SKM-1 treated with dmso at 0.1 percent for 144 hours (cell line): ENCODE data around the gene CDK4.
"Not testable (repeated sequence)": the region's sequence is repeated elsewhere in the genome, so short reads cannot be mapped to it uniquely, and the experiment has no call there.

ENCODE experiments used
- DNase-seq: peaks from one replicate; lab custom pipeline; 2025; ENCODE audit not compliant: unreplicated experiment; lab: John Stamatoyannopoulos, UW

The CDK4 gene

DNA sequence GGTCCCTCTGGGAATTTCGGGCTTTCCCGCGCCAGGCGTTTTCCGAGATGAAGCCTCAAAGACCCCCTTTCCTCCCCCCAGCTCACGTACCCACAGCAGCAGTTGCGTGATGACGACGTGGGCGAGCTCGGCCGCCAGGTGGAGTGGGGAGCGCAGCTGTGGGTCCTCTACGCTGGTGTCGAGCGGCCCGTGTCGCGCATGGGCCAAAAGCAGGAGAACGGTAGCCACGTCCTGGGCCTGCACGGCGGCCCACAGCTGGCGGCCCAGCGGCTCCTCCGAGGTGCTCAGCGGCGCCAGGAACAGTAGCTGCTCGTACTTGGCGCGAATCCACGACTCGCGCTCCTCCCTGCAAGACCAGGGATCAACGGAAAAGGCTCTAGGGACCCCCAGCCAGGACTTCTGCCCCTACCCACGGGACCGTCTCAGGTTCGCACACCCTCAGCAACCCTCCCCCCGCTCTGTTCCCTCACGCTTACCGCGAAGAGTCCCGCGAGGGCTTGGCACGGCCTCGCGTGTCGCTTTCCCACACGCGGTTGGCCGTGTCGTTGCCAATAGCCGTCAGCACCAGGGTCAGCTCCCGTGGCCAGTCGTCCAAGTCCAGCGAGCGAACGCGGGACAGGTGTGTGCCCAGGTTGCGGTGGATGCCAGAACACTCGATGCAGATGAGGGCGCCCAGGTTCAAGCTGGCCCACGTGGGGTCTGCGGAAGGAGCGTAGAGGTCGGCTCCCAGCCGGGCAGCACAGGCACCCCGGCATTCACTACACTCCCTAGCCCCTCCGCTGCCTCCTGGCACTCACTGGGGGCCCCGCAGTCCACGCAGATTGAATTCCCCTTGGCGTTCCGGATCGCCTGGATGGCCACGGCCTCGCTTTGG lies 25.0 kb downstream of the CDK4 start:
- DNase-seq: no peak

DNA sequence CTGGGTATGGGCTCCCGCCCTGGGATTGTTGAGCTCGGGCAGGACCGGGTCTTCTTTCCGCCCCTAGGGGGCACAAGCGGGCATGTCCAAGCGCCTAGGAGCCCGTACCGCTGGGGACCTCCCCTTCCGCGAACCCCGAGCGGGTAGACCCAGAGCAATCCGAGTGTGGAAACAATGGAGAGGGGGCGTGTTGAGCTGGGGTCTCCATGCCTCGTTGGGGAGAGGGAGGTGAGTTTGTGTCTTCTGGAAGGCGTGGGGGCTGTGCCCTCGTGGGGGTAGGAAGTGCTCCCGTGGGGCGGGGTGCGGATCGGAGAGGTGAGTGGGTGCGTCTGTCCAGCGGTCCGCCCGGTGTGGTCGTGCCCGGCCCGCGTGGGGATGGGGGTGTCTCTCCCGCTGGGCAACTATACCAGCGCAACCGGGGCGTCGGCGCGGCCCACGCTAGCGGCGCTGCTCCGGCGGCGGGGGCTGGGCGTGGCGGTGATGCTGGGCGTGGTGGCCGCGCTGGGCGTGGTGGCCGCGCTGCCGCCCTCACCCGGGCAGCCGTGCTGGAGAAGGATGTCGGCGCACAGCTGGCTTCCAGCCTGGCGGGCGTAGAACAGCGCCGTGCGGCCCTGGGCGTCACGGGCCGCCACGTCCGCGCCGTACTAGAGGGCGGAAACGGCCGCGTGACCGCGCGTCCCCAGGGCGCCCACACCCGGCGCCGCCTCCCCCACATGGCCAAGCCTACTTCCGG lies 25.8 kb downstream of the CDK4 start:
- no peak for DNase-seq

DNA sequence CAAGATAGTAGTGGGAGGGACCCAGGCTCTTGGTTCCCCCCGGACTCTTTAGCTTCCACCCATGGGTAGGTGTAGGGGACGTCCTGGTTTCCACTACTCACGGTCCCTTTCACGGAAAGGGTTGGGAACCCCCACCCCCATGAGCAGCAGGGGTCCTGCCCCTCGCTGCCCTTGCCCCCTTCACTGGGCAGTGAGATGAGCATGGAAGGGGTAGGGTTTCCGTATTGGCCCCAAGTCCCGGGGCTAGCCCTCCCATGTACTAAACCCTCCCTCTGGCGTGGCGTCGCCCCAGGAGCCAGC lies 26.3 kb downstream of the CDK4 start:
- no peak for DNase-seq

DNA sequence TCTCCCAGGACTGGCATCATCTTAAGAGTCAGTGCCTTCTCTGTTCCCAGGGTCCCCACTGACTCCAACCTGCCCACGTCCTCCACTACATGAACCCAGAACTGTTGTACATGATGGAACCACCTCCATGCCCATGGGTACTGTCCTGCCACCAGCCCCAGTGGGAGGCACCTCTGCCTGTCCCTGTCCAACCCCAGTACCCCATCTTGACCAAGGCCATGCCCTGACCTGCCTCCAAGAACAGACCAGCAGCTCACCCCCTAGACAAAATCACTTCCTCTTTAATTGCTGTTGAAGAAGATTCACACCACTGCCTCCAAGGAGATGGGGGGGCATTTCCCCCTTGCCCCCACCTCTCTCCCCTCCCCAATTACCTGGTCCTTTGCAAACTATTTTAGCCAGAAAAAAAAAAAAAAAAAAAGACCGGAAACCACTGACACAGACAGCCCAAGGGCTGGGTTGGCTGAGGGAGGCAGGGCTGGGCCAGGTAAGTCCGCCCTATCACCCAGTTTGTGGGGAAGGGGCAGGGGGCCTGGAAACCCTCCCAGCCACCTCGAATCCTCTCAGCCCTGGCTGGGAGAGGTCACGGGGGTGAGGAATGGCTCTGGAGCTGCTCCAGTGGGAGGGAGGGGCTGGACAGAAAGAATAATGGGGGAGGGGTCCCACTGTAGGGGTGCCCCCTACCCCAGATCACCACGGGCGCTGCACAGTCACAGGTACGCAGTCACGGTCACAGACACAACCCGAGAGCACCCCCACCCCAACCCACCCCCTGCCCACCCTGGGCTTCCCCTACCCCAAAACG lies 27.0 kb downstream of the CDK4 start:
- DNase-seq: no peak

DNA sequence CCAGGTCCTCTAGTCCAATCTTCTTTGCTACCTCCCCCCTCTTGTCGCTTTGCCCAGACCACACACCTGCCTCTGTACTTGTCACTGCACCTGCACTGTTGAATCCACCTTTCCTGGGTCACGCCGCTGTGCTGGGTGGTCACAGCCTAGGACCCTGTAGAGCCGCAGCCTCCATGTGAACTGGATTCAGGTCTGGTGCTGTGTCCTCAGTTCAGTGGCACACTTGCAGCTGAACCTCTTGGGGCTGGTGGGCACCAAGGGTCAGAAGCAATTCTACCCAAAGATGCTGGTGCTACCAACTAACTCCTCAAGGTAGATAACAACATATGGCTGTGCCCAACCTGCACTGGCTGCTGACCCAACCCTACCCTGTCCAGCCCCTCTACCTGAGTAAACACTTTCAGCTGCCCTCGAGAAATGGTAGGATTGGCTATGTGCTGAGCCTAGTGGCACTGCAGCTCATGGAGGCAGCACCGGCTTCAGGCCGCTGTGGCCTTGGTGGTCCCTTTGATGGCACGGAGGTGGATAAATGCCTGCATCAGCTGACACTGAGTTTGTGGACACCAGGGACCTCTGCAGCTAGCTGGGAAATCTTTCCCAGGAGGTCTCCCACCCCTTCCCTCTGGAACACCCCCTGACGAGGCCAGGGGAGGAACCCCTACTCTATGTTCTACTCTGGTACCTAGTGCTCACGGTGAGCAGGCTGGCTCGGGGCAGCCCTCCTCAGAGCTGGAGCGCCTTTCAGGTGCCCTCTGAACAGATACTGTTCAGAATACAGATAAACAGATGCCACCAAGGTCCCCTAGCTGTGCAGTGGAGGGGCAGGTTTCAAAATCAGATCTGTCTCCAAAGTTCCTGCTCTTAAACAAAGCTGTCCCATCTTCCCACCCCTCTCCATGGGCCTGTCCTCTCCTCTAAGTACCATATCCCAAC lies 27.8 kb downstream of the CDK4 start:
- no peak for DNase-seq

DNA sequence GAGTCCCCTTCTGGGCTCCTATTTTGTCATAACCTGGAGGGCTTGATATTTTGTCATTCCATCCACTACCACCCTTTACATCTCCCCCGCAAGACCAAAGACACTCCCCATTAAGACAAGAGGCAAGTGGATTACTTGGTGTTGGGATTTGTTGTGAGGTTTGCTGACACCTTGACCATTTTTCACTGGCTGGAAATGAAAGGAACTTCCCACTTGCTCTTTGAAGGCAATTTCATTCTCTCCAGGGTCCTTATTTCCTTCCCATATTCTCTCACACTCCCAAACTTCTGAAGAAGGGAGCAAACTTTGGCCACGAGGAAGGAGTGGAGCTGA lies 28.5 kb downstream of the CDK4 start:
- DNase-seq: no peak

DNA sequence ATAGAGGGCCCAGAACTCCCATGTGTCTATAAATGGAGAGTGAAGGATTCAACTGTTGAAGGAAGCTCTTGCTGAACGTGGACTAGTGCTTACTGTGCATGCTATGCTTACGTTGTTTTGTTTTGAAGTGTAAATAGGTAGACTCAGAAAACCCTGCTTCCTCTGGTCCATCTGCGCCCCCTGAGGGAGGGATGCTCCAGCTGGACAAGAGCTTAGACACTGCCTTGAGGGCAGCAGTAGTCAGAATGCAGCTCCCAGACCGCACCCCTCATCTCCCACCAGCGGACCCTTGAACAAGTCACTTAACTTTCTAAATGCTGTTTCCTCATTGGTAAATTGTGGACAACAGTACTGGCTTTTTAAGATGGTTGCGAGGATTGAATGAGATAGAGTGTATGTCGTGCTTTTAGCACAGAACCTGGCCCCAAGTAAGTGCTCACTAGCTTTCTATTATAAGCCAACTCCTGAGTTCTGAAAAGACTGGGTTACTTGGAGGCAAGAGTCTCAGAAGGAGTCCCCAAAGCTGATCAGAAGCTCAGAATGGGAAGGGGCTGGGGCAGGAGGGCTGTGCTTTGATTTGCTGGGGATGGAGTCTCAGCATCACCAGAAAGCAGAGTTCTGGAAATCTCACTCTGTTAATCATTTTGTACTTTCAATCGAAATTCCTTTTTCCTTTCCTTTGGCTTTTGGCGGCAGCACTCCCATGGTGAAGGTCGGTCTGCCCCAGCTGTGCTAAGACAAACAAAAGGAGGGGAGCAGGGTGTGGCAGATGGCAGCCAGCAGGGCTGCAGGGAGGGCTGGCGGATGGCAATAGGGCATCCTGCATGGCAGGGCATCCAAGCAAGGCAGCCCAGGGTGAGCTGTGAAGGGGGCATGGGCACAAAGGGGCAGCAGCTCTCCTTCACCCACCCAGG lies 29.1 kb downstream of the CDK4 start:
- no peak for DNase-seq

DNA sequence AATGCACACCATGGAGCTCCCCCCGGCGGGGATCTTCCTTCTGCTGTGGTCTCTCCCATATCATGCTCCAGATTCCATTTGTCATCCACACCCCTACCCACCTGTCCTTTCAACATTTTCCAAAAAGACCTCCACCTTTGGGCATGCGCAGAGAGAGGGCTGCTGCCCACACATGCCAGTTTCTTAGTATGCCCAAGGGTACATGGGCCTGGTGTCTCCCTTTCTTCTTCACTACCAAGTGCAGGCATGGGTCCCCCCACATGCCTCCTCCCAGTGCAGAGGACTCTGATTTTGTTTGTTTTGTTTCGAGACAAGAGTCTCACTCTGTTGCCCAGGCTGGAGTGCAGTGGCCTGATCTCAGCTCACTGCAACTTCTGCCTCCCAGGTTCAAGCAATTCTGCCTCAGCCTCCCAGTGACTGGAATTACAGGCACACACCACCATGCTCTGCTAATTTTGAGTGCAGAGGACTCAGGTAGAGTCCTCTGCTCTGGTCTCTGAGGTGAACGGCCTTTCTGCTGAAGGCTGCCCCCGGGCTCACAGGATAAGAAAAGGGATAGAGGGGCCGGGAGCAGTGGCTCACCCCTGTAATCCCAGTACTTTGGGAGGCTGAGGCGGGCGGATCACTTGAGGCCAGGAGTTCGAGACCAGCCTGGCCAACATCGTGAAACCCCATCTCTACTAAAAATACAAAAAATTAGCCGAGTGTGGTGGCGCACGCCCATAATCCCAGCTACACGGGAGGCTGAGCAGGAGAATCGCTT lies 30.1 kb downstream of the CDK4 start:
- not testable (repeated sequence) for DNase-seq

DNA sequence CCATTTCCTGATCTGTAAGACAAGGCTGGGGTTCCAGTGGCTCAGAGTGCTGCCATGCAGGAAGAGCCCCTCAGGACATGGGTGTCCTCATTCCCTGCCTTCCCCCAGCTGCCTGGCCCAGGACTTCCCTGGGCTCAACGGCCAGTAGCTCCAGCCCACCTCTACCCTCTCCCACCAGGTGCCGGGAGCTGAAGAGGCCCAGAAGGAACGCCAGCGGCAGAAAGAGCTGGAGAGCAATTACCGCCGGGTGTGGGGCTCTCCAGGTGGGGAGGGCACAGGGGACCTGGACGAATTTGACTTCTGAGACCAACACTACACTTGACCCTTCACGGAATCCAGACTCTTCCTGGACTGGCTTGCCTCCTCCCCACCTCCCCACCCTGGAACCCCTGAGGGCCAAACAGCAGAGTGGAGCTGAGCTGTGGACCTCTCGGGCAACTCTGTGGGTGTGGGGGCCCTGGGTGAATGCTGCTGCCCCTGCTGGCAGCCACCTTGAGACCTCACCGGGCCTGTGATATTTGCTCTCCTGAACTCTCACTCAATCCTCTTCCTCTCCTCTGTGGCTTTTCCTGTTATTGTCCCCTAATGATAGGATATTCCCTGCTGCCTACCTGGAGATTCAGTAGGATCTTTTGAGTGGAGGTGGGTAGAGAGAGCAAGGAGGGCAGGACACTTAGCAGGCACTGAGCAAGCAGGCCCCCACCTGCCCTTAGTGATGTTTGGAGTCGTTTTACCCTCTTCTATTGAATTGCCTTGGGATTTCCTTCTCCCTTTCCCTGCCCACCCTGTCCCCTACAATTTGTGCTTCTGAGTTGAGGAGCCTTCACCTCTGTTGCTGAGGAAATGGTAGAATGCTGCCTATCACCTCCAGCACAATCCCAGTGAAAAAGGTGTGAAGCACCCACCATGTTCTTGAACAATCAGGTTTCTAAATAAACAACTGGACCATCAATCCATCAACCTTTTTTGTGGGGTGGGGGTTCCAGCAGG lies 31.2 kb downstream of the CDK4 start:
- no peak for DNase-seq

DNA sequence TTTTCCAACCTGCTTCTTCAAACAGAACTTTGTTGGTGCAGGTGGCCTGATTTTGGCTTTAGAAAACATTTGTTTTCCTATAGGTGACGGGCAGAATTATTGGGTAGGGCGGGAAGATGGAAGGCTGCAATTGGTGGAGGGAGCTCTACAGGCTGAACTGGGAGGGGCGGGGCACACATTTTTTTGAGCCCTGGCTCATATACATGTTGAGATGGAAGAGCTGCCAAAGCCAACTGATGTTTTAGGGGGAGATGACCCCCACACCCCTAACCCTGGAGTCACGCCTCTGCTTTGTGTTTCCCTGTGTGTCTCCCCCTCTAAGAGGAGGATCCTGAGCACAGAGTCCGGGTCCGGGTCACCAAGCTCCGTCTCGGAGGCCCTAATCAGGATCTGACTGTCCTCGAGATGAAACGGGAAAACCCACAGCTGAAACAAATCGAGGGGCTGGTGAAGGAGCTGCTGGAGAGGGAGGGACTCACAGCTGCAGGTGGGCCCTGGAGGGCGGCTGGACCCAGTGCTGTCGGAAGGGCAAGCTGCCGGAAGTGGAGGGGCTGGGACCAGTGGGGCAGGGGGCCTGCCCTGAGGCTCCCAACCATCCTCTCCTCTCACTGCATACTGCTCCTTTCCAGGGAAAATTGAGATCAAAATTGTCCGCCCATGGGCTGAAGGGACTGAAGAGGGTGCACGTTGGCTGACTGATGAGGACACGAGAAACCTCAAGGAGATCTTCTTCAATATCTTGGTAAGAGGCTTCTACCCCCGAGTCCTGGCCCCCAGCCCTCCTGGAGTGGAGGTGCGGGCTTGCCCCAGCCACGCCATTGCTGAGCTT lies 32.1 kb downstream of the CDK4 start:
- DNase-seq: no peak

DNA sequence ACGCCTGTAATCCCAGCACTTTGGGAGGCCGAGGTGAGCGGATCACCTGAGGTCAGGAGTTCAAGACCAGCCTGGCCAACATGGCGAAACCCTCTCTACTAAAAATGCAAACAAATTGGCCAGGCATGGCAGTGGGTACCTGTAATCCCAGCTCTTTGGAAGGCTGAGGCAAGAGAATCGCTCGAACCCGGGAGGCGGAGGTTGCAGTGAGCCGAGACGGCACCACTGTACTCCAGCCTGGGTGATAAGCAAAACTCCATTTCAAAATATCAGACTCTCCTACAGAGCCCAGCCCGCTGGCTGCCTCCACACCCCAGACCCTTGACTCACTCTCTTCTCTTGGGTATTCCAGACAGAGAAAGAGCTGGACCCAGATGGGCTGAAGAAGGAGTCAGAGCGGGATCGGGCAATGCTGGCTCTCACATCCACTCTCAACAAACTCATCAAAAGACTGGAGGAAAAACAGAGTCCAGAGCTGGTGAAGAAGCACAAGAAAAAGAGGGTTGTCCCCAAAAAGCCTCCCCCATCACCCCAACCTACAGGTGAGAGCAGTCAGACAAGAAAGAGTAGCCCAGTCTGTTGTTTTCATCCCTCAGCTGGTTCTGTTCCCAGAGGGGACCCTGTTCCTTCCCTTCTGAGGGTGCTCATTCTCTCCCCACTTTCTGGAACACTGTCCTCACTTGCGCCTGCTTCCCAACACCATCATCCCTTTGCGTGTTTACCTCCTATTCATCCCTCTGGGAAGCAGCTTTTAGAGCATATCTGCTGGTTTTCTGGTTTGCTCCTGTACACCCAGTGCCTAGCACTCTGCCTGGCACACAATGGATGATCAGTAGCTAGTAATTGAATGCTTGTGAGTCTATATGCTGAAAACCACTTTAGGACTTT lies 33.2 kb downstream of the CDK4 start:
- DNase-seq: no peak

DNA sequence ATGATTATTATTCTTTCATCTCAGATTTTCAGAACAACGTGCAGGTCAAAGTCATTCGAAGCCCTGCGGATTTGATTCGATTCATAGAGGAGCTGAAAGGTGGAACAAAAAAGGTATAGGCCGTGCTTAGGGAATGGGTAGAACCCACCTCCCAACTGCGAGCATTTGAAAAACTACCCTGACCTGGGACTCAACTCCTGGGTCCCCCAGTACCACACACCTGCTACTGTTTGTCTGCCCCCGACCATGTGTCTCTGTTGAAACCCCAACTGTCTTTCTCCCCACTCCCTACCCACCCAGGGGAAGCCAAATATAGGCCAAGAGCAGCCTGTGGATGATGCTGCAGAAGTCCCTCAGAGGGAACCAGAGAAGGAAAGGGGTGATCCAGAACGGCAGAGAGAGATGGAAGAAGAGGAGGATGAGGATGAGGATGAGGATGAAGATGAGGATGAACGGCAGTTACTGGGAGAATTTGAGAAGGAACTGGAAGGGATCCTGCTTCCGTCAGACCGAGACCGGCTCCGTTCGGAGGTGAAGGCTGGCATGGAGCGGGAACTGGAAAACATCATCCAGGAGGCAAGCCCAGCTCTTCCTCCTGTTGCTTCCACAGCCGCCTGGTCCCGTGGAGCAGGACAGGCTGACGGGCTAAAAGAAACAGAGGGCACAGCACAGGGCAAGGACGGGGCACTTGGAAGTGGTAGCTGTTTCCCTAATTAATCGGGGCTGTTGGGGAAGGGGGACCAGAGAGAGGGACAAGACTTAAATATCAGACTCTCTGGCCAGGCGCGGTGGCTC lies 34.1 kb downstream of the CDK4 start:
- DNase-seq: no peak

DNA sequence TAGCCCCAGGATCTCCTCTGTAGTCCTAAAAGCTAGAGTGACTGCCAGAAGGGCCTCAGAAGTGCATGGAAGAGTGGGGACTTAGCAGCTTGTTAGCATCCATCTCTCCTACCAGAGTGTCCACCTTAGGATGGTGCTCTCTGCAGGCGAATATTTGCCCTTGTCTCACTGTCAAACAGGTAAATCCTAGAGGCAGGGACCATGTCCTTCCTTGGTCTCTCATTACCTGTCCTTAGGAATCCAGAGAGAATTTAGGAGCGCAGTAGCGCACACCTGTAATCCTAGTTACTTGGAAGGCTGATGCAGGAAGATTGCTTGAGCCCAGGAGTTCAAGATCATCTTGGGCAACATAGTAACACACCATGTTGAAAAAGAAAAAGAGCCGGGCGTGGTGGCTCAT lies 35.0 kb downstream of the CDK4 start:
- no peak for DNase-seq

DNA sequence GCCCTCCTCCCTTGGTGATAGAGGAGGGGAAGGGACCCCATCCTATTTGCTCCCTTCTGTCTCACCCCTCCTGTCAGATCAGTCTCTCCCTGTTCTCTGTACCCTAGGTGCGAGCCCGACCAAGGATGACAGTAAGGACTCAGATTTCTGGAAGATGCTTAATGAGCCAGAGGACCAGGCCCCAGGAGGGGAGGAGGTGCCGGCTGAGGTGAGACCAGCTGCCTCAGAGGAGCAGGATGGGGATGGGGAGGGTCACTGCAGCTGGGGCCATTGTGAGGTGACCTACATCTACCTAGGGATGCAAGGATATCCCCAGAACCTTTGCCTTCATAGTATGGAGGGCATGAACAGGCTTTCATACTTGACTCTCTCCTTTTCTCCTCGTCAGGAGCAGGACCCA lies 35.8 kb downstream of the CDK4 start:
- DNase-seq: no peak

DNA sequence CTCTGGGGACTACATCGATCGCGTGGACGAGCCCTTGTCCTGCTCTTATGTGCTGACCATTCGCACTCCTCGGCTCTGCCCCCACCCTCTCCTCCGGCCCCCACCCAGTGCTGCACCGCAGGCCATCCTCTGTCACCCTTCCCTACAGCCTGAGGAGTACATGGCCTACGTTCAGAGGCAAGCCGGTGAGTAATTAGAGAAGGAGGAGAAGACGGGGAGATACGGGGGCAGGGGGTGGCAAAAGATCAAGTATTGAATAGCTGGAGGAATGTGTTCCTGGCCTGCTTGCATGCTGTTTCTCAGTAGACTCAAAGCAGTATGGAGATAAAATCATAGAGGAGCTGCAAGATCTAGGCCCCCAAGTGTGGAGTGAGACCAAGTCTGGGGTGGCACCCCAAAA lies 36.3 kb downstream of the CDK4 start:
- DNase-seq: no peak
